GM12878 (cell line): ENCODE results near the gene MYL12A. TPM values are rescaled to one million over a fixed set of nuclear protein-coding genes. Genes with fewer than 3 reads are reported as not detected.

Source experiments
- ATF7 ChIP-seq: fragments of 450-650 bp; IDR thresholded peaks from 2 replicates; pipeline ENCODE4 v1.6.1; 2016; ENCODE audit warnings: low read depth, mild to moderate bottlenecking
- BACH1 ChIP-seq: fragments of 450-650 bp; IDR thresholded peaks from 2 replicates; pipeline ENCODE4 v1.6.1; 2017; ENCODE audit warnings: mild to moderate bottlenecking, borderline replicate concordance
- CEBPZ ChIP-seq: fragments of 150-350 bp; IDR thresholded peaks from 2 replicates; pipeline ENCODE4 v1.6.1; 2016; ENCODE audit warnings: low read depth, low read length
- DPF2 ChIP-seq: fragments of 450-650 bp; IDR thresholded peaks from 2 replicates; pipeline ENCODE4 v1.6.1; 2017; ENCODE audit warnings: mild to moderate bottlenecking
- EED ChIP-seq: sonication (generic); IDR thresholded peaks from 2 replicates; pipeline ENCODE4 v1.6.1; 2016; ENCODE audit warnings: antibody characterized with exemption, low read depth
- HSF1 ChIP-seq: fragments of 150-350 bp; IDR thresholded peaks from 2 replicates; pipeline ENCODE4 v1.6.1; 2014; ENCODE audit warnings: mild to moderate bottlenecking, low read depth, low read length
- IKZF1 ChIP-seq: fragments of 450-650 bp; conservative IDR thresholded peaks from 2 replicates; pipeline ENCODE4 v1.6.1; 2017; ENCODE audit warnings: antibody characterized with exemption, mild to moderate bottlenecking
- PRDM15 ChIP-seq: fragments of 450-650 bp; formaldehyde crosslinking; IDR thresholded peaks from 2 replicates; pipeline ENCODE4 v1.4.0; 2020; ENCODE audit warnings: mild to moderate bottlenecking, moderate library complexity
- RB1 ChIP-seq: fragments of 450-650 bp; formaldehyde crosslinking; IDR thresholded peaks from 2 replicates; pipeline ENCODE4 v1.6.1; 2017; ENCODE audit warnings: mild to moderate bottlenecking, borderline replicate concordance
- REST ChIP-seq: IDR thresholded peaks from 2 replicates; pipeline ENCODE4 v1.6.1; 2012; ENCODE audit warnings: mild to moderate bottlenecking, low read depth, low read length
- SIN3A ChIP-seq: IDR thresholded peaks from 2 replicates; pipeline ENCODE4 v1.6.1; 2012; ENCODE audit warnings: low read depth, low read length, improper control_type of control experiment
- ZBTB11 ChIP-seq: fragments of 450-650 bp; formaldehyde crosslinking; IDR thresholded peaks from 2 replicates; pipeline ENCODE4 v1.5.0; 2022; ENCODE audit warnings: mild to moderate bottlenecking, missing genetic modification characterization
- polyA plus RNA-seq, 11 experiments: library from polyadenylated mRNA; depleted of rRNA in 4 of 11; unstranded in 6 of 11; stranded (reverse) in 5 of 11; fragments of >200 nt; fragmentation: Nextera tagmentation in 4 of 11; fragmentation: Illumina TruSeq in 1 of 11; extraction: Ambion mirVana in 4 of 11; extraction: Trizol in 1 of 11; gene quantifications; 1 replicate in 1 of 11; 2 replicates in 10 of 11; pipeline versions ENCODE4 v1.2.1 to v1.2.3, GENCODE V29; 2011 to 2016; ENCODE audit warnings: inconsistent platforms in 2 of 11, missing spikeins in 2 of 11, low read depth in 1 of 11
- total RNA-seq, 4 experiments: library from RNA; depleted of rRNA in 3 of 4; stranded (reverse); fragments of >200 nt in 3 of 4; fragmentation: Illumina TruSeq in 1 of 4; extraction: Trizol in 1 of 4; gene quantifications; 2 replicates each; pipeline versions ENCODE4 v1.2.1 to v1.2.3, GENCODE V29; 2013 to 2021

Gene MYL12A
- total and polyA plus RNA-seq, 10 of the 15 experiments (the other 5 are each of a cell fraction or from before 2014, with no cell fraction given): 488 to 1,663 (median 924) TPM

GRCh38 chr18:3261373-3262233, 14.0 kb downstream of the MYL12A start, which contains the start of gene MYL12B (continued):
- peak; percentile 89 for TF ChIP-seq DPF2
- peak; percentile 78; the same call in 1 of the 2 replicates for TF ChIP-seq RB1
- 0 out of 2 replicates have a peak, but pooled peaks have one; percentile 41 for TF ChIP-seq ZBTB11 (CRISPR knock-in tag)
- TF ChIP-seq ATF7: peak; percentile 97
- peak; percentile 66 for TF ChIP-seq EED
- TF ChIP-seq HSF1: no peak
- TF ChIP-seq SIN3A: peak; percentile 60; the same call in 1 of the 2 replicates
- TF ChIP-seq CEBPZ: no peak
- TF ChIP-seq PRDM15 (CRISPR knock-in tag): no peak
- TF ChIP-seq IKZF1: peak; percentile 98
- TF ChIP-seq REST: no peak
- peak; percentile 85; the same call in 1 of the 2 replicates for TF ChIP-seq BACH1
